Osteocyte (in vitro differentiated cells): Measurements from ENCODE around the gene NTN5. TPM values are rescaled to one million over a fixed set of nuclear protein-coding genes. Genes with fewer than 3 reads are reported as not detected.

Experiments used
- DNase-seq: peaks from one replicate; pipeline ENCODE4 v3.0.0; 2021; ENCODE audit warnings: mixed read lengths; ENCODE audit not compliant: unreplicated experiment; ENCODE audit errors: extremely low spot score
- H3K27ac Mint-ChIP-seq: one replicate; pipeline ENCODE4 v1.8.0; 2021; ENCODE audit warnings: mild to moderate bottlenecking, mixed read lengths; ENCODE audit not compliant: unreplicated experiment
- H3K27me3 Mint-ChIP-seq: one replicate; pipeline ENCODE4 v1.8.0; 2021; ENCODE audit warnings: mixed read lengths; ENCODE audit not compliant: unreplicated experiment
- H3K36me3 Mint-ChIP-seq: one replicate; pipeline ENCODE4 v1.8.0; 2021; ENCODE audit warnings: mixed read lengths; ENCODE audit not compliant: unreplicated experiment
- H3K4me1 Mint-ChIP-seq: one replicate; pipeline ENCODE4 v1.8.0; 2021; ENCODE audit warnings: mixed read lengths; ENCODE audit not compliant: unreplicated experiment
- H3K4me3 Mint-ChIP-seq: one replicate; pipeline ENCODE4 v1.8.0; 2021; ENCODE audit warnings: mild to moderate bottlenecking, moderate library complexity, mixed read lengths; ENCODE audit not compliant: unreplicated experiment
- H3K9me3 Mint-ChIP-seq: one replicate; pipeline ENCODE4 v1.8.0; 2021; ENCODE audit warnings: mixed read lengths; ENCODE audit not compliant: unreplicated experiment
- CTCF ChIP-seq: fragments of 200-600 bp; sonication (generic); IDR thresholded peaks from 2 replicates; pipeline ENCODE4 v1.5.0; 2021; ENCODE audit warnings: antibody characterized with exemption, mild to moderate bottlenecking, moderate library complexity
- total RNA-seq: library from RNA; stranded (reverse); gene quantifications from 2 replicates; pipeline ENCODE4 v1.2.1, GENCODE V29; 2021

The NTN5 gene
- total RNA-seq, 1 donor from 2014 or later: 1.7 TPM

GRCh38 chr19:48651683-48652048 lies 21.2 kb downstream of the NTN5 start:
- no peak for DNase-seq
- H3K9me3 Mint-ChIP-seq: no peaks in the 10 kb centered on the region
- H3K36me3 Mint-ChIP-seq: no peaks in the 10 kb centered on the region
- TF ChIP-seq CTCF: no peak
- no peaks in the 10 kb centered on the region for H3K27me3 Mint-ChIP-seq
- no peak overlapping the region for H3K27ac Mint-ChIP-seq
- H3K4me3 Mint-ChIP-seq: no peak overlapping the region
- H3K4me1 Mint-ChIP-seq: peaks cover 24% of the 10 kb centered on the region

- Mint-ChIP-seq H3K9me3 (no peaks in the 10 kb centered on the region), H3K4me3 (no peak overlapping the region), H3K27ac (no peak overlapping the region), H3K27me3 (no peaks in the 10 kb centered on the region), H3K4me1 (peaks cover 24% of the 10 kb centered on the region), H3K36me3 (no peaks in the 10 kb centered on the region)
- no peak for TF ChIP-seq CTCF
- DNase-seq: no peak
Measured at GRCh38 chr19:48650974-48651682, 21.7 kb downstream of the NTN5 start.

GRCh38 chr19:48648134-48648533 lies 24.7 kb downstream of the NTN5 start:
- no peak for TF ChIP-seq CTCF
- no peaks in the 10 kb centered on the region for H3K36me3 Mint-ChIP-seq
- no peaks in the 10 kb centered on the region for H3K9me3 Mint-ChIP-seq
- H3K27ac Mint-ChIP-seq: peak overlapping the region; percentile 64
- no peak for DNase-seq
- no peak overlapping the region for H3K4me3 Mint-ChIP-seq
- H3K4me1 Mint-ChIP-seq: peaks cover 30% of the 10 kb centered on the region
- no peaks in the 10 kb centered on the region for H3K27me3 Mint-ChIP-seq

- peak overlapping the region; percentile 54 for H3K27ac Mint-ChIP-seq
- no peaks in the 10 kb centered on the region for H3K36me3 Mint-ChIP-seq
- no peak for DNase-seq
- peaks cover 30% of the 10 kb centered on the region for H3K4me1 Mint-ChIP-seq
- H3K27me3 Mint-ChIP-seq: peaks cover 2% of the 10 kb centered on the region
- peak overlapping the region; percentile 57 for H3K4me3 Mint-ChIP-seq
- no peaks in the 10 kb centered on the region for H3K9me3 Mint-ChIP-seq
- no peak for TF ChIP-seq CTCF
Measured at GRCh38 chr19:48646722-48647216, 26.0 kb downstream of the NTN5 start.

- TF ChIP-seq CTCF: peak; percentile 89
- peak within 1 kb of the TSS; percentile 88 for H3K27ac Mint-ChIP-seq
- H3K4me1 Mint-ChIP-seq: peaks cover 30% of the 10 kb centered on the region
- peaks cover 4% of the 10 kb centered on the region for H3K27me3 Mint-ChIP-seq
- DNase-seq: peak; percentile 96
- H3K36me3 Mint-ChIP-seq: no peaks in the 10 kb centered on the region
- H3K9me3 Mint-ChIP-seq: no peaks in the 10 kb centered on the region
- H3K4me3 Mint-ChIP-seq: peak within 1 kb of the TSS; percentile 87
Measured at GRCh38 chr19:48646001-48646721, 26.7 kb downstream of the NTN5 start, which contains the start of gene CA11. Gene CA11 (minus strand): TSS chr19:48646187. CDS start chr19:48645632, 555 bp downstream.
